ENCODE measurements around the gene GDPGP1.

GRCh38 chr15:90191794-90192509 is 42.1 kb upstream of the GDPGP1 start:
- TF ChIP-seq CTCF (IDR thresholded peaks at IDR 0.05) (no peak), POLR2A (IDR thresholded peaks at IDR 0.05) (no peak)
